Coronary artery (tissue), 2 donors: ENCODE measurements around the gene PDE8B.

Experiments used
- DNase-seq: peaks from one replicate; pipeline ENCODE4 v3.0.0-alpha.2; 2017; ENCODE audit warnings: low spot score
- H3K27ac ChIP-seq, 2 donors: fragments of 200-600 bp; sonication (generic); one replicate each; pipeline ENCODE4 v1.5.1; 2016 to 2019
- H3K4me3 ChIP-seq: fragments of 200-600 bp; sonication (generic); 2 replicates; pipeline ENCODE4 v1.5.1; 2016; ENCODE audit warnings: mild to moderate bottlenecking, moderate library complexity
- TF ChIP-seq, protein P1 (sequence below): fragments of 200-600 bp; sonication (generic); IDR thresholded peaks from one replicate; pipeline ENCODE4 v1.5.1; 2019; ENCODE audit warnings: antibody characterized with exemption

The PDE8B gene

DNA sequence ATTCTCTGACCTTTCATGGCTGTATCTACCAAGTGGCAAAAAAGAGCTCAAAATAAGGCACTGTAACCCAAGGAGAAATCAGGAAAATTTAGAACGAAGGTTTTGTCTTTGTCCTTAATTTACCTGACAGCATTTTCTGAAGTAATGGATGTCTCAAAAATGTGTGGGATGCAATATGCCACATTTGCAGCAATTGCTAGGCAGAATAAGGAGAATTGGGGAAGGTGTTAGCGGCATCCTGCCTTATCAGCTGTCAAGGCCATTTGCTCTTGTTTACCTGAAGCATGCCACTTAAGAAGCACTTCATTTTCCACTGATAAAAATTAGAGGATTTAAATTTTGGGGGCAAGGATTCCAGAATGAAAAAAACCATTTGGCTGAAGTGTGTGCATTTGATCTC, 39.0 kb downstream of the PDE8B start:
- no peak overlapping the region for H3K4me3 ChIP-seq
- TF ChIP-seq, protein P1, sequence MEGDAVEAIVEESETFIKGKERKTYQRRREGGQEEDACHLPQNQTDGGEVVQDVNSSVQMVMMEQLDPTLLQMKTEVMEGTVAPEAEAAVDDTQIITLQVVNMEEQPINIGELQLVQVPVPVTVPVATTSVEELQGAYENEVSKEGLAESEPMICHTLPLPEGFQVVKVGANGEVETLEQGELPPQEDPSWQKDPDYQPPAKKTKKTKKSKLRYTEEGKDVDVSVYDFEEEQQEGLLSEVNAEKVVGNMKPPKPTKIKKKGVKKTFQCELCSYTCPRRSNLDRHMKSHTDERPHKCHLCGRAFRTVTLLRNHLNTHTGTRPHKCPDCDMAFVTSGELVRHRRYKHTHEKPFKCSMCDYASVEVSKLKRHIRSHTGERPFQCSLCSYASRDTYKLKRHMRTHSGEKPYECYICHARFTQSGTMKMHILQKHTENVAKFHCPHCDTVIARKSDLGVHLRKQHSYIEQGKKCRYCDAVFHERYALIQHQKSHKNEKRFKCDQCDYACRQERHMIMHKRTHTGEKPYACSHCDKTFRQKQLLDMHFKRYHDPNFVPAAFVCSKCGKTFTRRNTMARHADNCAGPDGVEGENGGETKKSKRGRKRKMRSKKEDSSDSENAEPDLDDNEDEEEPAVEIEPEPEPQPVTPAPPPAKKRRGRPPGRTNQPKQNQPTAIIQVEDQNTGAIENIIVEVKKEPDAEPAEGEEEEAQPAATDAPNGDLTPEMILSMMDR, result no peak
- no peak for DNase-seq
- no peak overlapping the region for H3K27ac ChIP-seq

DNA sequence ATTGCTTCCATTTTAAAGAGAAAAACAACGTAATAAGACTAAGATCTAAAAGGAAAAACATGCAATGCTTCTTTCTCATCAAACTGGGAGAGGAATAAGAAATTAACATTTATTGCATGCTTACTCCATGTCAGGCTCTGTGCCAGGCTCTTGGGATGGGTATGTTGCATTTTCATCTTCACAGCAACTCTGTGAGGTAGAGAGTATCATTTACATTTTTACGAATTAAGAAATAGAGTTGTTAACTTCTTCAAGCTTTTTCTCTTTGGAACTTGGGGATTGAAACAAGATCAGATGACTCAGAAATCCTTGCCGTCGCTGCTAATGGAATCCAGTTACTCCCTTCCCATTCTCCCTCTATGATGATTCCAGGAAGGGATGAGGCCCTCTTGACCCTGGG, 39.5 kb downstream of the PDE8B start:
- no peak for DNase-seq
- TF ChIP-seq, protein P1, result no peak
- no peak overlapping the region for H3K27ac ChIP-seq
- no peak overlapping the region for H3K4me3 ChIP-seq

DNA sequence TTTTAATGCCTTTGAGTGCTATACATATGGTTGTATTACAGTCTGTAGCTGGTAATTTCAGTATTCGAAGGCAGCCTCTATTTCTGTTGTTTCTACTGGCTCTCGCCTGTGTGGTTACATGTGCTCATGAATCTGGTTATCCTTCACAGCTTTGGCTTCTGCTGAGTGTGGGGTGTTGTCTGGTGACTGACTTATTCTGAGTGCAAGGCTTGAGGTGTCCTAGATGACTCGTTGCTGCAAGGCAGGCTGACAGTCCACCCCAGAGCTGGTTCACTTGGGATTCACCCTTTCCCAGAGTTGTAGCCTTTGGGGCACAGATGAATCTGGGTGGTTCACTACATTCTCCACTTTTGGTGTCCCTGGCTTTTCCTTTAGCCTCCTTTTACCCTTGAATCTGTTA, 41.4 kb downstream of the PDE8B start:
- H3K4me3 ChIP-seq, result no peak overlapping the region
- no peak overlapping the region for H3K27ac ChIP-seq
- TF ChIP-seq, protein P1, result no peak
- DNase-seq, result no peak

DNA sequence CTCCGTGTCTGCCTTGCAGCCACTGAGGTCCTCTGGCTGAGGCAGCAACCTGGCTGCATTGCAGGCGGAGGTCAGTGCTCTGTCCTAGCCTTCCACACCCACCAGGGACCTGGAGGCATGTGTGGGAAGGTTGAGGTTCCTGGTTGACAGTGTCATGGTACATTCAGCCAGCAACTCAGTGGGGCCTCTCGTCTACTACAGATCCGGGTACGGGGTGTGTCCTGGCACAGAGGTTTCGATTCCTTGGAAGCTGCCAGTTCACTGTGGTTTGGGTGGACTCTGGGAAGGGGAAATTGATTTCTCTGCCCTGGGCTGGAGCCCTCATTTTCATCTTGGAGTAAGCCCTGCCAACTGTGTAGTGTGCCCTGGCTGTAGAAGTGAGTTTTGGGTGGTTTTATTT, 45.1 kb downstream of the PDE8B start:
- no peak for DNase-seq
- TF ChIP-seq, protein P1, result no peak

DNA sequence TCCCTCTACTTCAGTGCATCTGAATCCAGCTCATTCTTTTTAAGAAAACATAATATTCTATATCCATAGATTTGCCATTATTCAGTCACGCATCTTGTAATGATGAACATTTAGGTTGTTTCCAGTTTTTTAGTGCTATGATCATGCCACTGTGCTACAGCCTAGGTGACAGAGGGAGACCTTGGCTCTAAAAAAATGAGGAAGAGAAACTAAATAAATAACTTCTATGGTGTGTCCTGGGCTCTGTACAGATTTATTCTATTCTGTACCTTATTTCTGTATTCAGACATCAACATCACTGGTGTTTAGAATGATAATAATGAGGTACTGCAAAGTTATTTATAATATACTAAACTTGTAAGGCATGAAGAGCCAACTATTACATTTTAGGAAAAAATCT, 45.9 kb downstream of the PDE8B start:
- Histone ChIP-seq H3K4me3 (no peak overlapping the region), H3K27ac (no peak overlapping the region)
- TF ChIP-seq, protein P1, result no peak
- DNase-seq, result no peak

More for the DNA sequence above, 45.1 kb downstream of the PDE8B start:
- H3K27ac ChIP-seq, result no peak overlapping the region
- no peak overlapping the region for H3K4me3 ChIP-seq

DNA sequence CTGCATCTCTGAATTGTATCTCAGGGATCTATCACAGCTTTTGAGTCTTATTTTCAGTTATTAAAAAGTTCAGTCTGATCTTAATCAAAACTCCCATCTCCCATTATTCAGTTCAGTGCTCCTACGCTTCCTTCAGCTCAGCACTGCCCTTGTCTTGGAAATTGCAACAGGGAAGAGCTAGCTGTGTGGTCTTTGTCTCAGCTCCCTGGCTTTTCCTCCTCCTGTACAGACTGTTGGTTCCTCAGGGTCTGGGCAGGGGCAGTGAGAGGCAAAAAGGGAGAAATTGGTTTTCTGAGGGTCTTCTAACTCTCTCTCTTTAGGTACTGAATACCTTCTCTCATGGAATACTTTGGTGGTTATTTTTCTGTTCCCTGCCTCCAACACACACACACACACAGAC, 48.2 kb downstream of the PDE8B start:
- H3K27ac ChIP-seq, result no peak overlapping the region
- DNase-seq, result no peak
- H3K4me3 ChIP-seq, result no peak overlapping the region
- TF ChIP-seq, protein P1, result no peak

DNA sequence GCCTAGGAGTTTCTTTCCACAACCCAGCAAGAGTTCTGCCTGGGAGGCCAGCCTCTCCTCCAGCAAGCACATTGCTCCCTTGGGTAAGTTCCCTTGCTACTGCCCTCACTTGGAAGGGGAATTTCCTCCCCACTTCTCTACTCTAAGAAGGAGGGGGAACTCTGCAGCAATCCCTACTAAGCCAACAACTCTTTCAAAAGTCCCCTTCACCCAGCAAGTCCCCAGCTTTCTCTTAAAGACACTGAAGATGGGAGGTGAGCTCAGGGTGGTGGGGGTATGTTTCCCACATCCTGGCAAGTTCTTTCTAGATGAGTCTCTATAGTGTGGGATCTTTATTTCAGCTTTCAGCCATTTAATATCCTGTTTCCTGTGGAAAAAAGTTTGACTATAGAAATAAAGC, 49.0 kb downstream of the PDE8B start:
- no peak overlapping the region for H3K27ac ChIP-seq
- H3K4me3 ChIP-seq, result no peak overlapping the region
- no peak for DNase-seq
- TF ChIP-seq, protein P1, result no peak
